GM12878 (cell line): ENCODE results near the gene CRYBA2. TPM values are rescaled to one million over a fixed set of nuclear protein-coding genes. Genes with fewer than 3 reads are reported as not detected.

Source experiments
- ATAC-seq: fragments of 200-7000 bp; cut with Tn5 transposase; 3 replicates; pipeline ENCODE4 v1.9.1; 2020; ENCODE audit warnings: mild to moderate bottlenecking, moderate library complexity
- BruUV-seq: library from RNA; stranded (reverse); fragments of 400-500 nt; replicated peaks from 2 replicates; lab custom pipeline; 2021; lab: Mats Ljungman, UMichigan
- CTCF ChIA-PET: fragments of 300-600 bp; sonication (Branson Sonifier 250); formaldehyde crosslinking; extraction: SDS; loops from one replicate; lab custom pipeline; 2021; ENCODE audit warnings: inconsistent platforms; lab: Yijun Ruan, JAX
- POLR2A ChIA-PET: fragments of 350-600 bp; formaldehyde crosslinking; extraction: SDS; loops from one replicate; lab custom pipeline; 2021; ENCODE audit warnings: inconsistent platforms; lab: Charles Lee
- RAD21 ChIA-PET: fragments of 300-600 bp; sonication (Branson Sonifier 250); formaldehyde crosslinking; loops from one replicate; lab custom pipeline; 2023; ENCODE audit warnings: antibody characterized with exemption; ENCODE audit not compliant: unreplicated experiment; lab: Charles Lee
- SMC1A ChIA-PET: fragments of 300-600 bp; sonication (Branson Sonifier 250); formaldehyde crosslinking; loops from one replicate; lab custom pipeline; 2023; ENCODE audit not compliant: unreplicated experiment, uncharacterized antibody; lab: Charles Lee
- DNase-seq: peaks from one replicate; pipeline ENCODE4 v3.0.0-alpha.2; 2011; ENCODE audit warnings: low read depth, low spot score
- FAIRE-seq: peaks from 3 replicates; lab custom pipeline; 2011; peaks lifted over from hg19 to GRCh38; lab: Jason Lieb, UNC
- H2AFZ ChIP-seq: 2 replicates; pipeline ENCODE4 v1.6.0; 2011; ENCODE audit warnings: low read depth, low read length, control low read depth; ENCODE audit not compliant: control insufficient read depth
- H3K27ac ChIP-seq: 2 replicates; pipeline ENCODE4 v1.5.1; 2011; ENCODE audit warnings: control low read depth; ENCODE audit not compliant: control insufficient read depth, insufficient read depth
- H3K27me3 ChIP-seq, 2 experiments: replicated peaks in 1 of 2; 2 replicates each; pipeline versions ENCODE4 v1.6.0 to v1.6.1; 2011; ENCODE audit warnings: low read length in 1 of 2; ENCODE audit not compliant: control insufficient read depth in 2 of 2, insufficient read depth in 2 of 2
- H3K36me3 ChIP-seq, 2 experiments: 2 replicates each; pipeline ENCODE4 v1.5.1; 2011; ENCODE audit warnings: low read length in 1 of 2; ENCODE audit not compliant: control insufficient read depth in 2 of 2, insufficient read depth in 2 of 2
- H3K4me1 ChIP-seq: 2 replicates; pipeline ENCODE4 v1.6.1; 2011; ENCODE audit warnings: mild to moderate bottlenecking, low read length, moderate library complexity, mixed read lengths; ENCODE audit not compliant: control insufficient read depth, insufficient read depth
- H3K4me2 ChIP-seq: 2 replicates; pipeline ENCODE4 v1.6.0; 2011; ENCODE audit warnings: control low read depth; ENCODE audit not compliant: control insufficient read depth, insufficient read depth
- H3K4me3 ChIP-seq: fragments of 200-600 bp; sonication (generic); 2 replicates; pipeline ENCODE4 v1.5.1; 2016
- H3K79me2 ChIP-seq: 2 replicates; pipeline ENCODE4 v1.6.0; 2011; ENCODE audit warnings: low read length; ENCODE audit not compliant: control insufficient read depth, insufficient read depth
- H3K9ac ChIP-seq: 2 replicates; pipeline ENCODE4 v1.8.0; 2011; ENCODE audit warnings: low read length, control low read depth, mixed read lengths; ENCODE audit not compliant: control insufficient read depth, insufficient read depth
- H3K9me3 ChIP-seq: replicated peaks from 3 replicates; pipeline ENCODE4 v1.5.1; 2011; ENCODE audit warnings: mild to moderate bottlenecking, low read length; ENCODE audit not compliant: control insufficient read depth, insufficient read depth
- H4K20me1 ChIP-seq: 2 replicates; pipeline ENCODE4 v1.6.0; 2011; ENCODE audit not compliant: control insufficient read depth, insufficient read depth
- ESRRA ChIP-seq: IDR thresholded peaks from 2 replicates; pipeline ENCODE4 v1.6.1; 2012; ENCODE audit warnings: mild to moderate bottlenecking, low read length, improper control_type of control experiment
- ETV6 ChIP-seq, 2 experiments: fragments of 450-650 bp in 1 of 2; IDR thresholded peaks in 1 of 2; conservative IDR thresholded peaks in 1 of 2; 2 replicates each; pipeline ENCODE4 v1.6.1; 2014; ENCODE audit warnings: antibody characterized with exemption in 1 of 2, borderline replicate concordance in 1 of 2, low read depth in 1 of 2, mild to moderate bottlenecking in 1 of 2, moderate library complexity in 1 of 2
- EZH2 ChIP-seq: IDR thresholded peaks from 2 replicates; pipeline ENCODE4 v1.6.1; 2012; ENCODE audit warnings: low read depth, mild to moderate bottlenecking, control low read depth, inconsistent platforms, low read length, borderline replicate concordance; ENCODE audit not compliant: control insufficient read depth
- SUZ12 ChIP-seq: fragments of 200-600 bp; sonication (generic); IDR thresholded peaks from one replicate; pipeline ENCODE4 v1.6.1; 2018; ENCODE audit warnings: antibody characterized with exemption, mild to moderate bottlenecking; ENCODE audit not compliant: unreplicated experiment
- WGBS: methylation state at CpG from one replicate; pipeline ENCODE4 v1.1.6; 2016; ENCODE audit warnings: low lambda C conversion rate; ENCODE audit not compliant: insufficient replicate concordance, insufficient coverage; ENCODE audit errors: missing lambda C conversion rate; 5-methylcytosine and 5-hydroxymethylcytosine counted together
- in situ Hi-C: fragments of 300-500 bp; cut with MboI; formaldehyde crosslinking; loops from 9 replicates; pipeline ENCODE4 v1.14.3; 2018; ENCODE audit warnings: mixed read lengths
- intact Hi-C: fragments of 100-400 bp; cut with micrococcal nuclease; formaldehyde crosslinking; loops from one replicate; pipeline ENCODE4 v1.14.2; 2022; ENCODE audit not compliant: unreplicated experiment
- polyA plus RNA-seq, 11 experiments: library from polyadenylated mRNA; depleted of rRNA in 4 of 11; unstranded in 6 of 11; stranded (reverse) in 5 of 11; fragments of >200 nt; fragmentation: Nextera tagmentation in 4 of 11; fragmentation: Illumina TruSeq in 1 of 11; extraction: Ambion mirVana in 4 of 11; extraction: Trizol in 1 of 11; gene quantifications; 1 replicate in 1 of 11; 2 replicates in 10 of 11; pipeline versions ENCODE4 v1.2.1 to v1.2.3, GENCODE V29; 2011 to 2016; ENCODE audit warnings: inconsistent platforms in 2 of 11, missing spikeins in 2 of 11, low read depth in 1 of 11
- total RNA-seq, 4 experiments: library from RNA; depleted of rRNA in 3 of 4; stranded (reverse); fragments of >200 nt in 3 of 4; fragmentation: Illumina TruSeq in 1 of 4; extraction: Trizol in 1 of 4; gene quantifications; 2 replicates each; pipeline versions ENCODE4 v1.2.1 to v1.2.3, GENCODE V29; 2013 to 2021

Gene CRYBA2
- total and polyA plus RNA-seq, 10 of the 15 experiments (the other 5 are each of a cell fraction or from before 2014, with no cell fraction given) = not detected

DNA sequence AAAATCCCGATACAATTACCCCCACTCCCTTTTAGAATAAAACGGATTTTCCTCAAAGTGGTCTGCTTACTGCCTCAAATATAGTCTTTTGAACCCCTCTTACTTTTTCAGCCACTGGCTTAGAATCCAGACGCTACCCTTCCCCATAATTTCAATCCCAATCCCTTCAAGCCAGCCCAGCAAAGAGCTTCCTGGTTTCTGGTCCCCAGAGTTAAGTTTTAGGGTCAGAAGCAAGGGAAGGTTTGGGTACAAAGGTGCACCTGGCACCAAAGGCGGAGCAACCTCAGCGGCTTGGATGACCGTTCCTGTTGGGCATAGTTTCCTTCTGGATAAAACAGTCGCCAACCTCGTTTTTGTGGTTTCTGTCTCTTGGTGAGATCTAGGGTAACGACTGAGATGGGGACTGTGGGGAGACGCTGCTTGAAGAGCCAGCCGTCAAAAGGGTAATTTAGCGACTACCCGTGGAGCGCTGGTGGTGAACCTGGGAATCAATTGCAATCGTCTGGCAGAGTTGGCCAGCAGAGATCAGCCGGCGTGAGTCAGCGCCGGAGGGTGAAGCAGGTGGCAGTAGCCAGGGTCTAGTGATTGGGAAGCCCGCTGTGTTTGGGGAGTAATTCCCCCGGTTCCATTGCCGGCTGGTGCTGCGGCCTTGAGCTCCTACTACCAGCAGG, 9.8 kb downstream of the CRYBA2 start:
- SMC1A ChIA-PET = no interaction called here
- no peak overlapping the region for H3K9ac ChIP-seq
- DNase-seq = no peak

GRCh38 chr2:218982586-218983262, 10.5 kb downstream of the CRYBA2 start:
- 20% methylated on average over 26 of the region's 28 CpGs for WGBS
- DNase-seq (no peak), FAIRE-seq (no peak)
- in situ Hi-C loops = no loop called here
- Histone ChIP-seq H3K9ac (no peak overlapping the region), H3K4me3 (no peak overlapping the region), H3K79me2 (no peaks in the 10 kb centered on the region), H3K9me3 (no peaks in the 10 kb centered on the region), H3K4me1 (no peaks in the 10 kb centered on the region; the same call in 1 of the 2 replicates), H3K27ac (no peak overlapping the region)
- BruUV-seq = no TSS peak
- intact Hi-C loops = loop anchor here (5.0 kb wide), 1 partner anchor 130 kb away; no protein-coding TSS in a partner anchor
- RAD21 ChIA-PET = no interaction called here
- TF ChIP-seq ETV6 (conservative IDR thresholded peaks at IDR 0.05 in 1 of 2, IDR thresholded peaks at IDR 0.05 in 1 of 2; ENCODE audit: borderline replicate concordance in 1 of 2, low read depth in 1 of 2) = no peak
- peak; percentile 37 for TF ChIP-seq SUZ12
- TF ChIP-seq, all 136 proteins: peak for 1
- ChIA-PET POLR2A (no interaction called here), SMC1A (interaction anchor here (0.9 kb wide), 1 partner anchor 130 kb away, joined by 4 read pairs; no protein-coding TSS in a partner anchor), CTCF (interaction anchor here (3.6 kb wide), 1 partner anchor 106 kb away, joined by 53 read pairs; no protein-coding TSS in a partner anchor)
- Histone ChIP-seq H3K36me3 (no peaks in the 10 kb centered on the region), H4K20me1 (no peaks in the 10 kb centered on the region; the same call in 1 of the 2 replicates), H3K27me3 (peaks cover 32 to 39% of the 10 kb centered on the region in 2 experiments), H2AFZ (no peak overlapping the region), H3K4me2 (no peak overlapping the region)
- no peak for ATAC-seq

More for the DNA sequence above, 9.8 kb downstream of the CRYBA2 start:
- no peak overlapping the region for H3K4me3 ChIP-seq
- ATAC-seq (no peak), FAIRE-seq (no peak)
- POLR2A ChIA-PET = no interaction called here
- WGBS = 28% methylated on average over 23 of the region's 23 CpGs
- H3K79me2 ChIP-seq = no peaks in the 10 kb centered on the region
- in situ Hi-C loops = no loop called here
- H2AFZ ChIP-seq = no peak overlapping the region
- BruUV-seq = no TSS peak
- CTCF ChIA-PET = interaction anchor here (3.6 kb wide), 1 partner anchor 106 kb away, joined by 53 read pairs; no protein-coding TSS in a partner anchor
- RAD21 ChIA-PET = no interaction called here
- no peak overlapping the region for H3K27ac ChIP-seq
- H3K36me3 ChIP-seq = no peaks in the 10 kb centered on the region
- H3K4me2 ChIP-seq = no peak overlapping the region
- intact Hi-C loops = loop anchor here (5.0 kb wide), 1 partner anchor 131 kb away; no protein-coding TSS in a partner anchor
- H3K4me1 ChIP-seq = no peaks in the 10 kb centered on the region; the same call in 1 of the 2 replicates
- TF ChIP-seq EZH2 (peak; percentile 59; the same call in 1 of the 2 replicates), ESRRA (no peak)
- no peaks in the 10 kb centered on the region; the same call in 1 of the 2 replicates for H4K20me1 ChIP-seq
- H3K27me3 ChIP-seq = peaks cover 32 to 39% of the 10 kb centered on the region in 2 experiments
- H3K9me3 ChIP-seq = no peaks in the 10 kb centered on the region
